Upper lobe of left lung (tissue), 4 donors: ENCODE data around the gene CIC.
"Not testable (repeated sequence)": the region's sequence is repeated elsewhere in the genome, so short reads cannot be mapped to it uniquely, and the experiment has no call there.

ENCODE experiments used
- POLR2A ChIP-seq, 4 donors: fragments of 450-650 bp; IDR thresholded peaks; one replicate each; pipeline ENCODE4 v1.5.1; 2016 to 2017; ENCODE audit warnings: antibody characterized with exemption in 4 of 4, mild to moderate bottlenecking in 2 of 4
- POLR2AphosphoS5 ChIP-seq, 2 donors: sonication (generic); formaldehyde crosslinking; IDR thresholded peaks; one replicate each; pipeline ENCODE4 v1.5.1; 2017; ENCODE audit warnings: antibody characterized with exemption in 2 of 2
- TF ChIP-seq, protein P1 (sequence below), 6 experiments: fragments of 450-650 bp in 4 of 6; fragments of 200-600 bp in 2 of 6; sonication (generic) in 2 of 6; IDR thresholded peaks; one replicate each; pipeline ENCODE4 v1.5.1; 2016 to 2019; ENCODE audit warnings: antibody characterized with exemption in 6 of 6

DNA sequence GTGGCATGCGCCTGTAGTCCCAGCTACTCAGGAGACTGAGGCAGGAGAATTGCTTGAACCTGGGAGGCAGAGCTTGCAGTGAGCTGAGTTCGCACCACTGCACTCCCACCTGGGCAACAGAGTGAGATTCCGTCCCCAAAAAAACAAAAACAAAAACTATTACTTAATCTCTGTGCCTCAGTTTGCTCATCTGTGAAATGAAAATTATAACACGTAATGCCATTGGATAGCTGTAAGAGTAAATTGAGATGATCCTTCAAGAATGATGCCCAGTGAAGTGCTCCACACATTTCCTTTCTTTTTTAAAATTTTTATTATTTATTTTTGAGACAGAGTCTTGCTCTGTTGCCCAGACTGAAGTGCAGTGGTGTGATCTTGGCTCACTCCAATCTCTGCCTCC is 70.9 kb downstream of the CIC start:
- TF ChIP-seq, protein P1, sequence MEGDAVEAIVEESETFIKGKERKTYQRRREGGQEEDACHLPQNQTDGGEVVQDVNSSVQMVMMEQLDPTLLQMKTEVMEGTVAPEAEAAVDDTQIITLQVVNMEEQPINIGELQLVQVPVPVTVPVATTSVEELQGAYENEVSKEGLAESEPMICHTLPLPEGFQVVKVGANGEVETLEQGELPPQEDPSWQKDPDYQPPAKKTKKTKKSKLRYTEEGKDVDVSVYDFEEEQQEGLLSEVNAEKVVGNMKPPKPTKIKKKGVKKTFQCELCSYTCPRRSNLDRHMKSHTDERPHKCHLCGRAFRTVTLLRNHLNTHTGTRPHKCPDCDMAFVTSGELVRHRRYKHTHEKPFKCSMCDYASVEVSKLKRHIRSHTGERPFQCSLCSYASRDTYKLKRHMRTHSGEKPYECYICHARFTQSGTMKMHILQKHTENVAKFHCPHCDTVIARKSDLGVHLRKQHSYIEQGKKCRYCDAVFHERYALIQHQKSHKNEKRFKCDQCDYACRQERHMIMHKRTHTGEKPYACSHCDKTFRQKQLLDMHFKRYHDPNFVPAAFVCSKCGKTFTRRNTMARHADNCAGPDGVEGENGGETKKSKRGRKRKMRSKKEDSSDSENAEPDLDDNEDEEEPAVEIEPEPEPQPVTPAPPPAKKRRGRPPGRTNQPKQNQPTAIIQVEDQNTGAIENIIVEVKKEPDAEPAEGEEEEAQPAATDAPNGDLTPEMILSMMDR (IDR thresholded peaks at IDR 0.05): not testable (repeated sequence)
- TF ChIP-seq POLR2A, POLR2AphosphoS5 (IDR thresholded peaks at IDR 0.05): not testable (repeated sequence)
